ENCODE results near the gene PODXL. TPM values are rescaled to one million over a fixed set of nuclear protein-coding genes. Genes with fewer than 3 reads are reported as not detected.
"Not testable (repeated sequence)": the region's sequence is repeated elsewhere in the genome, so short reads cannot be mapped to it uniquely, and the experiment has no call there.

PODXL gene
- total and polyA plus RNA-seq, 8 donors = 23.0 to 71.5 (median 35.9) TPM

GRCh38 chr7:131507592-131508331 is 48.7 kb downstream of the PODXL start:
- intact Hi-C loops (cut with DNase I) = loop anchor here (5.0 to 10.0 kb wide), 3 partner anchors 145 to 150 kb away; no protein-coding TSS in a partner anchor
- 10 to 12% methylated on average over 14 of the region's 14 CpGs for WGBS, 2 donors
- no peak overlapping the region for H3K27ac ChIP-seq
- H3K4me1 ChIP-seq = peaks cover 0 to 6% (median 0%) of the 10 kb centered on the region in 3 donors
- ATAC-seq = peak; percentile 76 to 90 (median 88)
- no peaks in the 10 kb centered on the region for H3K27me3 ChIP-seq
- DNase-seq = peak; percentile 75 to 96 (median 87)
- no peak overlapping the region for H3K4me3 ChIP-seq
- H3K36me3 ChIP-seq = peaks cover 0 to 27% (median 0%) of the 10 kb centered on the region in 3 donors
- no peaks in the 10 kb centered on the region for H3K9me3 ChIP-seq
- peak; percentile 82 to 95 (median 88) for TF ChIP-seq CTCF (IDR thresholded peaks at IDR 0.05)
- no peak for FAIRE-seq

GRCh38 chr7:131506597-131506996 is 49.8 kb downstream of the PODXL start:
- WGBS, 2 donors = 58 to 62% methylated on average over 18 of the region's 18 CpGs

GRCh38 chr7:131505636-131506557 is 50.5 kb downstream of the PODXL start:
- DNase-seq = peak in 1 of 6 donors; percentile 66

More at GRCh38 chr7:131506597-131506996, 49.8 kb downstream of the PODXL start:
- ATAC-seq (peak in 1 of 4 donors; percentile 3), FAIRE-seq (no peak), DNase-seq (peak in 1 of 6 donors; percentile 60)
- H3K27ac ChIP-seq = no peak overlapping the region
- H3K27me3 ChIP-seq = no peaks in the 10 kb centered on the region
- H3K36me3 ChIP-seq = peaks cover 0 to 32% (median 0%) of the 10 kb centered on the region in 3 donors
- intact Hi-C loops (cut with DNase I) = loop anchor here (5.0 to 10.0 kb wide), 3 partner anchors 146 to 151 kb away; no protein-coding TSS in a partner anchor
- no peak for TF ChIP-seq CTCF (IDR thresholded peaks at IDR 0.05)
- peaks cover 0 to 6% (median 0%) of the 10 kb centered on the region in 3 donors for H3K4me1 ChIP-seq
- H3K9me3 ChIP-seq = no peaks in the 10 kb centered on the region
- no peak overlapping the region for H3K4me3 ChIP-seq

GRCh38 chr7:131505037-131505620 is 51.3 kb downstream of the PODXL start:
- H3K4me1 ChIP-seq, DNase-seq, H3K27me3 ChIP-seq, H3K9me3 ChIP-seq, H3K27ac ChIP-seq, ATAC-seq, FAIRE-seq, H3K4me3 ChIP-seq: not testable (repeated sequence)
- peaks cover 0 to 37% (median 0%) of the 10 kb centered on the region in 3 donors for H3K36me3 ChIP-seq
- WGBS, 2 donors = 90 to 91% methylated on average over 8 of the region's 8 CpGs
- intact Hi-C loops (cut with DNase I) = loop anchor here (5.0 to 10.0 kb wide), 3 partner anchors 147 to 152 kb away; no protein-coding TSS in a partner anchor

More at GRCh38 chr7:131505636-131506557, 50.5 kb downstream of the PODXL start:
- 90 to 95% methylated on average over 26 to 30 of the region's 30 CpGs for WGBS, 2 donors
- Histone ChIP-seq H3K27ac (no peak overlapping the region), H3K4me3 (no peak overlapping the region), H3K27me3 (no peaks in the 10 kb centered on the region), H3K9me3 (no peaks in the 10 kb centered on the region), H3K36me3 (peaks cover 0 to 32% (median 0%) of the 10 kb centered on the region in 3 donors), H3K4me1 (peaks cover 0 to 6% (median 0%) of the 10 kb centered on the region in 3 donors)
- FAIRE-seq = no peak
- no peak for TF ChIP-seq CTCF (IDR thresholded peaks at IDR 0.05)
- no peak for ATAC-seq
- intact Hi-C loops (cut with DNase I) = loop anchor here (5.0 to 10.0 kb wide), 3 partner anchors 146 to 151 kb away; no protein-coding TSS in a partner anchor
